Progenitor cell of endocrine pancreas (in vitro differentiated cells): ENCODE data around the gene STK38. TPM values are rescaled to one million over a fixed set of nuclear protein-coding genes. Genes with fewer than 3 reads are reported as not detected.
"Not testable (repeated sequence)": the region's sequence is repeated elsewhere in the genome, so short reads cannot be mapped to it uniquely, and the experiment has no call there.

Experiments
- DNase-seq: peaks from one replicate; pipeline ENCODE4 v3.0.0; 2021; ENCODE audit warnings: low spot score; ENCODE audit not compliant: unreplicated experiment
- H3K27ac Mint-ChIP-seq: 2 replicates; pipeline ENCODE4 v1.8.0; 2021; ENCODE audit warnings: mild to moderate bottlenecking, moderate library complexity, mixed read lengths
- H3K27me3 Mint-ChIP-seq: 2 replicates; pipeline ENCODE4 v1.8.0; 2021; ENCODE audit warnings: mixed read lengths
- H3K36me3 Mint-ChIP-seq: 2 replicates; pipeline ENCODE4 v1.8.0; 2022; ENCODE audit warnings: mixed read lengths; ENCODE audit not compliant: insufficient read depth
- H3K4me1 Mint-ChIP-seq: 2 replicates; pipeline ENCODE4 v1.8.0; 2021; ENCODE audit warnings: low read depth, mixed read lengths
- H3K4me3 Mint-ChIP-seq: 2 replicates; pipeline ENCODE4 v1.8.0; 2021; ENCODE audit warnings: low read depth, mild to moderate bottlenecking, moderate library complexity, mixed read lengths
- H3K9me3 Mint-ChIP-seq: 2 replicates; pipeline ENCODE4 v1.8.0; 2021; ENCODE audit warnings: low read depth, mixed read lengths
- total RNA-seq: library from RNA; stranded (reverse); gene quantifications from 2 replicates; pipeline ENCODE4 v1.2.1, GENCODE V29; 2021
- TF ChIP-seq, protein P1 (sequence below): fragments of 200-600 bp; sonication (generic); IDR thresholded peaks from one replicate; pipeline ENCODE4 v1.5.0; 2021; ENCODE audit warnings: antibody characterized with exemption, mild to moderate bottlenecking; ENCODE audit not compliant: unreplicated experiment

Gene STK38
- total RNA-seq, 1 donor from 2014 or later, result 47.2 TPM

DNA sequence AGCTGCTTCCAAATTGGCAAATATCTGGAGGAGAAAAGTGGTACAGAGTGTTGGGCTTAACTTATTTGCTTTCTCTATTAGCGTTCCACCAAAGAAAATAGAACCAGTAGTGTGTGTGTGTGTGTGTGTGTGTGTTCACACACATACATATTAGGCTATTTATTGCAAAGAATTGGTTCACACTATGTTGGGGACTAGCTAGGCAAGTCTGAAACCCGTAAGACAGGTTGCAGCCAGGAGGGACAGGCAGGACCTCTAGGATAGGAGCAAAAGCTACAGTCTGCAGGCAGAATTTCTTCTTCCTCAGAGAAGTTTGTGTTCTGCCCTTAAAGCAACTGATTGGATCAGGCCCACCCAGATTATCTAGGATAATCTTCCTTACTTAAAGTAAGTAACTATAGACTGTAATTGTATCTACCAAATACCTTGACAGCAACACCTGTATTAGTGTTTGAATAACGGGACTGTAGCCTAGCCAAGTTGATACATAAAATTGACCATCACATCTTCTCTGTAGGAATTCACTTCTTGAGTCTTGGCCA is 91.7 kb downstream of the STK38 start:
- no peaks in the 10 kb centered on the region for H3K9me3 Mint-ChIP-seq
- DNase-seq, result no peak
- H3K4me1 Mint-ChIP-seq, result peaks cover 4% of the 10 kb centered on the region
- TF ChIP-seq, protein P1, sequence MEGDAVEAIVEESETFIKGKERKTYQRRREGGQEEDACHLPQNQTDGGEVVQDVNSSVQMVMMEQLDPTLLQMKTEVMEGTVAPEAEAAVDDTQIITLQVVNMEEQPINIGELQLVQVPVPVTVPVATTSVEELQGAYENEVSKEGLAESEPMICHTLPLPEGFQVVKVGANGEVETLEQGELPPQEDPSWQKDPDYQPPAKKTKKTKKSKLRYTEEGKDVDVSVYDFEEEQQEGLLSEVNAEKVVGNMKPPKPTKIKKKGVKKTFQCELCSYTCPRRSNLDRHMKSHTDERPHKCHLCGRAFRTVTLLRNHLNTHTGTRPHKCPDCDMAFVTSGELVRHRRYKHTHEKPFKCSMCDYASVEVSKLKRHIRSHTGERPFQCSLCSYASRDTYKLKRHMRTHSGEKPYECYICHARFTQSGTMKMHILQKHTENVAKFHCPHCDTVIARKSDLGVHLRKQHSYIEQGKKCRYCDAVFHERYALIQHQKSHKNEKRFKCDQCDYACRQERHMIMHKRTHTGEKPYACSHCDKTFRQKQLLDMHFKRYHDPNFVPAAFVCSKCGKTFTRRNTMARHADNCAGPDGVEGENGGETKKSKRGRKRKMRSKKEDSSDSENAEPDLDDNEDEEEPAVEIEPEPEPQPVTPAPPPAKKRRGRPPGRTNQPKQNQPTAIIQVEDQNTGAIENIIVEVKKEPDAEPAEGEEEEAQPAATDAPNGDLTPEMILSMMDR, result no peak
- H3K27me3 Mint-ChIP-seq, result no peaks in the 10 kb centered on the region
- H3K27ac Mint-ChIP-seq, result peak overlapping the region; percentile 88
- H3K36me3 Mint-ChIP-seq, result peaks cover 10% of the 10 kb centered on the region
- H3K4me3 Mint-ChIP-seq, result no peak overlapping the region

DNA sequence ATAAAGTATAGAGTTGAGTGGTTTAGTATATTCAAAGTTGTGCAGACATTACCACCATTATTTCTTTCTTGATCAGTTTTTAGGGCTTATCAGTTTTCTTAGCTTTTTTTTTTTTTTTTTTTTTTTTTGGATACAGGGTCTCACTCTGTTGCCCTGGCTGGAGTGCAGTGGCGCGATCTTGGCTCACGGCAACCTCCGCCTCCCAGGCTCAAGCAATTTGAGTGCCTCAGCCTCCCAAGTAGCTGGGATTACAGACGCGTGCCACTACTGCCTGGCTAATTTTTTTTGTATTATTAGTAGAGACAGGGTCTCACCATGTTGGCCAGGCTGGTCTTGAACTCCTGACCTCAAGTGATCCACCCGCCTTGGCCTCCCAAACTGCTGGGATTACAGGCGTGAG is 94.4 kb downstream of the STK38 start:
- not testable (repeated sequence) for H3K27ac Mint-ChIP-seq, H3K4me3 Mint-ChIP-seq, H3K27me3 Mint-ChIP-seq, DNase-seq, H3K9me3 Mint-ChIP-seq, H3K4me1 Mint-ChIP-seq
- H3K36me3 Mint-ChIP-seq, result peaks cover 24% of the 10 kb centered on the region

- H3K36me3 Mint-ChIP-seq, result peaks cover 26% of the 10 kb centered on the region
- not testable (repeated sequence) for H3K27ac Mint-ChIP-seq, H3K27me3 Mint-ChIP-seq, DNase-seq, H3K4me3 Mint-ChIP-seq, H3K9me3 Mint-ChIP-seq
- H3K4me1 Mint-ChIP-seq, result peaks cover 11% of the 10 kb centered on the region
These were observed 98.1 kb downstream of the STK38 start for GRCh38 chr6:36449173-36449572.

GRCh38 chr6:36445621-36446020 is 101.7 kb downstream of the STK38 start:
- no peak overlapping the region for H3K27ac Mint-ChIP-seq

GRCh38 chr6:36444470-36444869 is 102.8 kb downstream of the STK38 start:
- H3K4me1 Mint-ChIP-seq, result peaks cover 29% of the 10 kb centered on the region
- peak overlapping the region; percentile 98 for H3K27ac Mint-ChIP-seq
- H3K36me3 Mint-ChIP-seq, result peaks cover 17% of the 10 kb centered on the region
- no peaks in the 10 kb centered on the region for H3K27me3 Mint-ChIP-seq
- no peak for DNase-seq
- TF ChIP-seq, protein P1, result no peak
- H3K4me3 Mint-ChIP-seq, result peak overlapping the region; percentile 97
- peaks cover 4% of the 10 kb centered on the region for H3K9me3 Mint-ChIP-seq

More at GRCh38 chr6:36445621-36446020, 101.7 kb downstream of the STK38 start:
- TF ChIP-seq, protein P1, result no peak
- H3K9me3 Mint-ChIP-seq, result peaks cover 4% of the 10 kb centered on the region
- no peak for DNase-seq
- H3K36me3 Mint-ChIP-seq, result peaks cover 19% of the 10 kb centered on the region
- H3K4me3 Mint-ChIP-seq, result peak overlapping the region; percentile 42
- no peaks in the 10 kb centered on the region for H3K27me3 Mint-ChIP-seq
- peaks cover 24% of the 10 kb centered on the region for H3K4me1 Mint-ChIP-seq

Other genes with a start within 250 kb of the STK38 start
- 0.07 and 0.10 TPM in 2 replicates for gene BNIP5, start 210.6 kb downstream of the STK38 start, total RNA-seq
- gene ETV7, start 159.8 kb downstream of the STK38 start, total RNA-seq, result not detected in 2 replicates
- gene PXT1, start 104.6 kb downstream of the STK38 start, total RNA-seq, result not detected in 2 replicates
- 26.3 and 27.0 TPM in 2 replicates for gene KCTD20, start 104.5 kb downstream of the STK38 start, total RNA-seq
- 427 and 442 TPM in 2 replicates for gene SRSF3, start 46.9 kb upstream of the STK38 start, total RNA-seq
- 12.4 and 24.5 TPM in 2 replicates for gene CDKN1A, start 131.2 kb upstream of the STK38 start, total RNA-seq
- not detected in 2 replicates for gene RAB44, start 150.3 kb upstream of the STK38 start, total RNA-seq